ENCODE results near the gene ATP2B2. TPM values are rescaled to one million over a fixed set of nuclear protein-coding genes. Genes with fewer than 3 reads are reported as not detected.
"Not testable (repeated sequence)": the region's sequence is repeated elsewhere in the genome, so short reads cannot be mapped to it uniquely, and the experiment has no call there.

Gene ATP2B2
- total RNA-seq, 4 donors from 2014 or later, result 0.29 to 9.5 (median 4.4) TPM

DNA sequence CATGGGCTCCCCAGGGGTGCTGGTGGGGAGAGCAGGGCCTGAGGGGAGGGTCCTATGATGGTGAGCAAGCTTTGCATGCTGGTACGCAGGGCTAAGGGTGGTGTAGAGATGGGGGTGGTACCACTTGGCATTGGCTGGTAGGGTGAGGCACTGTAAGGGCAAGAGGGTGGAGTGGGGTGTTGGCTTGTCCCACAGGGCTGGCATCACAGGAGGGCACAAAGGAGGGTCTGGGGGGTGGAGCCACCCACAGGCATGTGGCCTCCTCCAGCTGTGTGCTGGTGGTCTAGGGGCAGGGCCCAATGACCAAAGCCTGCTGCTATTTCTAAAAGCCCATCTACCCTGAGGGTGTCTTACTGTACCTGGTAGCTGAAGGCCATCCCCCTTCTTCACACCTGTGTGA is 119.3 kb downstream of the ATP2B2 start:
- no peak for DNase-seq
- Histone ChIP-seq H3K4me3 (no peak overlapping the region), H3K4me1 (no peaks in the 10 kb centered on the region), H3K9me3 (peaks cover 0 to 10% of the 10 kb centered on the region in 2 donors), H3K27ac (no peak overlapping the region), H3K36me3 (no peaks in the 10 kb centered on the region), H3K27me3 (no peaks in the 10 kb centered on the region)
- intact Hi-C loops (cut with DNase I; ENCODE audit: low total_unique reads), result no loop called here
- no peak for TF ChIP-seq POLR2A (IDR thresholded peaks at IDR 0.05)
- TF ChIP-seq, protein P1, sequence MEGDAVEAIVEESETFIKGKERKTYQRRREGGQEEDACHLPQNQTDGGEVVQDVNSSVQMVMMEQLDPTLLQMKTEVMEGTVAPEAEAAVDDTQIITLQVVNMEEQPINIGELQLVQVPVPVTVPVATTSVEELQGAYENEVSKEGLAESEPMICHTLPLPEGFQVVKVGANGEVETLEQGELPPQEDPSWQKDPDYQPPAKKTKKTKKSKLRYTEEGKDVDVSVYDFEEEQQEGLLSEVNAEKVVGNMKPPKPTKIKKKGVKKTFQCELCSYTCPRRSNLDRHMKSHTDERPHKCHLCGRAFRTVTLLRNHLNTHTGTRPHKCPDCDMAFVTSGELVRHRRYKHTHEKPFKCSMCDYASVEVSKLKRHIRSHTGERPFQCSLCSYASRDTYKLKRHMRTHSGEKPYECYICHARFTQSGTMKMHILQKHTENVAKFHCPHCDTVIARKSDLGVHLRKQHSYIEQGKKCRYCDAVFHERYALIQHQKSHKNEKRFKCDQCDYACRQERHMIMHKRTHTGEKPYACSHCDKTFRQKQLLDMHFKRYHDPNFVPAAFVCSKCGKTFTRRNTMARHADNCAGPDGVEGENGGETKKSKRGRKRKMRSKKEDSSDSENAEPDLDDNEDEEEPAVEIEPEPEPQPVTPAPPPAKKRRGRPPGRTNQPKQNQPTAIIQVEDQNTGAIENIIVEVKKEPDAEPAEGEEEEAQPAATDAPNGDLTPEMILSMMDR (IDR thresholded peaks at IDR 0.05), result no peak

DNA sequence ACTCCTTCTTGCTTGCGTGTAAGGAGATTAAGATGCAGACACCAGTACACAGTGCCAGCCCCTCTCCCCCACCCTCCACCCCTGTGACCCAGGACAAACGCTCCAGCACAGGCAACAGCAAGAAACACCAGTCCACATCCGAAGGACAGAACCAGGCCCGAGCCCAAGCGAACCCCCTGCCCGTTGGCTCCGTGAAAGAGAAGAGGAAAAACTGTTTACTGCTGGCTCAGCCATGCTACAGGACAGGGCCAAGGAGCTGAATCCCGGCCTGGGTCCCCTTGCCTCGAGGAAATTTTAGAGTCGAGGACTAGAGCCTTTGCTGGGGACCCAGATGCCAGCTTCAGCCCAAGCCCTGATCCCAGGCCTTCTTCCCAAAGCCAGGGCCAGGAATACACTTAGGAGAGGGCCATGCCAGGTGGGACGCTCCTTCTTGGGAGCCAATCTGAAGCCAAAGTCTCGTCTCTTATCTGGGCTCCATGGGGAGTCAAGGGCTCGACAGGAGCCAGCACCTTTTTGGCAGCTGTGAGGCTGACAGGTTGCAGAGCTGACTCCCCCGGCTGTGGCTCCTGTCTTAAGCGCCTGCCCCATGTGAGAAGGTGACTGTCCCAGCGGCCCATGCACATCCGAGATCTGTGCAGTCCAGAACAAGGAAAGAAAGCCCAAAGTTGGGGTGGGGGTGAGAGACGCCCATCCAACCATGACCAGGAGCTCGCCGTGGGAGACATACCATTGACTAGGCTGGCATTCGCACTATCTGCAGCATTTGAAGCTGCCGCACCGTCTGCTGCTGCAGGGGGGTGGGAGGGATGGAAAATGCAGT is 120.6 kb downstream of the ATP2B2 start:
- Histone ChIP-seq H3K9me3 (peaks cover 0 to 10% of the 10 kb centered on the region in 2 donors), H3K4me3 (no peak overlapping the region), H3K27ac (no peak overlapping the region), H3K4me1 (no peaks in the 10 kb centered on the region), H3K36me3 (no peaks in the 10 kb centered on the region), H3K27me3 (no peaks in the 10 kb centered on the region)
- TF ChIP-seq, protein P1 (IDR thresholded peaks at IDR 0.05), result no peak
- no peak for TF ChIP-seq POLR2A (IDR thresholded peaks at IDR 0.05)
- intact Hi-C loops (cut with DNase I; ENCODE audit: low total_unique reads), result no loop called here
- no peak for DNase-seq

DNA sequence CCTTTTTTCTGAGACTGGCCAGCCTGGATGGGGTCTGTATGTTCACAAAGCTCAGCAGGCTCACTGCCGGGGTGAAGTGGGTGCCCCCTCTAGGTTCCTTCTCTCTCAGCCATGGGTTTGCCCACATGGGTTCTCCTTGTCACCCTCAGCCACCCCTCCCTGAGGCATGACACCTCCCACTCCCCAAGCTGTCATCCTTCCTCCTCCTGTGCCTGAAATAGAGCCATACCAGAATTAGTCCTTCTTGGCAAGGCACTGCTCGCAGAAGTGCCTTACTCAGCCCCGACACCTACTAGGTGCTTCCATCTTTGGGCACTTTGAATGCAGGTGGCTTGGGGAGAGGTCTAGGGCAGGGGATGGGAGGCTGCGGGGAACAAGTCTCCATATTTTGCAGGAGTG is 121.5 kb downstream of the ATP2B2 start:
- Histone ChIP-seq H3K4me3 (no peak overlapping the region), H3K27ac (no peak overlapping the region), H3K4me1 (no peaks in the 10 kb centered on the region), H3K9me3 (peaks cover 0 to 10% of the 10 kb centered on the region in 2 donors), H3K27me3 (no peaks in the 10 kb centered on the region), H3K36me3 (no peaks in the 10 kb centered on the region)
- TF ChIP-seq, protein P1 (IDR thresholded peaks at IDR 0.05), result no peak
- no peak for DNase-seq
- intact Hi-C loops (cut with DNase I; ENCODE audit: low total_unique reads), result no loop called here

DNA sequence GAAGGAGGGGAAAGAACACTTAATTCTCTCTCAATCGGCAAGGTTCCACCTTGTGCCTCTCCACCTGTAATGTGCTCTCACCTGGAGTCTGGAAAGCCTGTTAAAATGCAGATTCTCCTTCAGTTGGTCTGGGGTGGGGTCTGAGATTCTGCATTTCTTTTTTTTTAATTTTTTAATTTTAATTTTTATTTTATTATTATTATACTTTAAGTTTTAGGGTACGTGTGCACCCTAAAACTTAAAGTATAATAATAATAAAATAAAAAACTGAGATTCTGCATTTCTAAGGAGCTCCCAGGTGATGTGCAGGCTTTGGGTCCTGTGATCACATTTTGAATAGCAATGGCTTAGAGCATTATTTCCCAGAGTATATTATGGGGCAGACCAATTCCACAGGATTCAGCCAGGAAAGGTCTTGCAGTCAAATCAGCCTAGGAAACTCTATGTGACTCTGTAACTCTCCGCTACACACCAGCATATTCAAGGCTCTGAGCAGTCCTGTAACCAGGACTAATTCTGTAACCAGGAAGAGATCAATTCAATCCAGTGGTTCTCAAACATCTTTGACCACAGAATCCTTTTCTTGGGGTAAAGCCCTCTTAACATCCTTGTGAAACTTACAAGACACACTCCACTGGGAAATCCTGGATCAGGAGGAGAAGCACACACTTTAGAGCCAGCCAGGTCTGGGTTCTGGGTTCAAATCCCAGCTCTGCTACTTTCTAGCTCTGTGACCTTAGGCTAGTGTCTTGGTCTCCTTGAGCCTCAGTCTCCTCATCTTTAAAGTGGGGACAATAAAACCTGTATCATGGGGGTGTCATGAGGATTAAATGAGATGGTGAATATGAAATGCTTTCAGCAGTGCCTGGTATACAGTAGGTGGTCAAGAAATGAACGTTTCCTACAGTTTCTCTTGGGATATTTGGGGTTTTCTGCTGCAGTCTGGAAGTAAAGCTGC is 122.2 kb downstream of the ATP2B2 start:
- Histone ChIP-seq H3K27ac (no peak overlapping the region), H3K36me3 (no peaks in the 10 kb centered on the region), H3K9me3 (peaks cover 0 to 5% of the 10 kb centered on the region in 2 donors), H3K27me3 (no peaks in the 10 kb centered on the region), H3K4me1 (no peaks in the 10 kb centered on the region), H3K4me3 (no peak overlapping the region)
- DNase-seq, result no peak
- TF ChIP-seq, protein P1 (IDR thresholded peaks at IDR 0.05), result no peak
- no peak for TF ChIP-seq POLR2A (IDR thresholded peaks at IDR 0.05)
- intact Hi-C loops (cut with DNase I; ENCODE audit: low total_unique reads), result no loop called here

DNA sequence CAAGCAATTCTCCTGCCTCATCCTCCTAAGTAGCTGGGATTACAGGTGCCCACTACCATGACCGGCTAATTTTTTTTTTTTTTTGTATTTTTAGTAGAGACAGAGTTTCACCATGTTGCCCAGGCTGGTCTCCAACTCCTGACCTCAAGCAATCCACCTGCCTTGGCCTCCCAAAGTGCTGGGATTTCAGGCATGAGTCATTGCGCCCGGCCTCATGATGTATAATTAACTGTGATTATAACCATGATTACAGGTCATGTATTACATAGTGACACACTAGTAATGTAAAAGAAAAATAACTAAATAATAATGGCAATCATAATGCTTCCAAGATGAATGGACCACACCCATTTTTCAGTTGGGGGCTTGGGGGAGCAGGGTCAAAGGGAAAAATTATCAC is 122.9 kb downstream of the ATP2B2 start:
- intact Hi-C loops (cut with DNase I; ENCODE audit: low total_unique reads), result not testable (repeated sequence)

More for the DNA sequence above, 122.9 kb downstream of the ATP2B2 start:
- not testable (repeated sequence) for H3K36me3 ChIP-seq, H3K27ac ChIP-seq, H3K4me3 ChIP-seq, H3K4me1 ChIP-seq, DNase-seq, H3K27me3 ChIP-seq, H3K9me3 ChIP-seq

All from uterus (tissue), 4 donors.